GM23338 (cell line): Measurements from ENCODE around the gene TPO. TPM values are rescaled to one million over a fixed set of nuclear protein-coding genes. Genes with fewer than 3 reads are reported as not detected.

Experiments used
- CREB1 ChIP-seq: fragments of 250-450 bp; sonication (Bioruptor Pico); IDR thresholded peaks from 2 replicates; pipeline ENCODE4 v1.5.0; 2020; ENCODE audit warnings: low read depth, mild to moderate bottlenecking, moderate library complexity
- ETS1 ChIP-seq: IDR thresholded peaks from 2 replicates; pipeline ENCODE4 v1.6.1; 2016; ENCODE audit warnings: antibody characterized with exemption
- EZH2phosphoT487 ChIP-seq: fragments of 200-600 bp; sonication (generic); IDR thresholded peaks from one replicate; pipeline ENCODE4 v1.8.1; 2018; ENCODE audit warnings: antibody characterized with exemption; ENCODE audit not compliant: unreplicated experiment
- POLR2AphosphoS5 ChIP-seq: IDR thresholded peaks from 2 replicates; pipeline ENCODE4 v1.6.1; 2016; ENCODE audit warnings: antibody characterized with exemption, low read depth
- ZNF114 ChIP-seq: fragments of 250-450 bp; sonication (Bioruptor Pico); IDR thresholded peaks from 2 replicates; pipeline ENCODE4 v1.5.0; 2020; ENCODE audit warnings: mild to moderate bottlenecking, moderate library complexity
- polyA plus RNA-seq: library from polyadenylated mRNA; unstranded; fragments of >200 nt; fragmentation: Nextera tagmentation; extraction: Ambion mirVana; gene quantifications from 2 replicates; pipeline ENCODE4 v1.2.1, GENCODE V29; 2016
- total RNA-seq: library from RNA; depleted of rRNA; stranded (reverse); fragments of >200 nt; shearing (Covaris generic); gene quantifications from 2 replicates; pipeline ENCODE4 v1.2.3, GENCODE V29; 2014
- TF ChIP-seq, protein P1 (sequence below): fragments of 250-450 bp; sonication (Bioruptor Pico); IDR thresholded peaks from 2 replicates; pipeline ENCODE4 v1.5.0; 2020; ENCODE audit warnings: mild to moderate bottlenecking, moderate library complexity
- TF ChIP-seq, protein P2 (sequence below): IDR thresholded peaks from one replicate; pipeline ENCODE4 v1.6.1; 2018; ENCODE audit warnings: antibody characterized with exemption; ENCODE audit not compliant: unreplicated experiment

TPO gene
- total and polyA plus RNA-seq, 2 experiments from 2014 or later: 0.74 TPM; not detected in 1

- TF ChIP-seq, protein P1, sequence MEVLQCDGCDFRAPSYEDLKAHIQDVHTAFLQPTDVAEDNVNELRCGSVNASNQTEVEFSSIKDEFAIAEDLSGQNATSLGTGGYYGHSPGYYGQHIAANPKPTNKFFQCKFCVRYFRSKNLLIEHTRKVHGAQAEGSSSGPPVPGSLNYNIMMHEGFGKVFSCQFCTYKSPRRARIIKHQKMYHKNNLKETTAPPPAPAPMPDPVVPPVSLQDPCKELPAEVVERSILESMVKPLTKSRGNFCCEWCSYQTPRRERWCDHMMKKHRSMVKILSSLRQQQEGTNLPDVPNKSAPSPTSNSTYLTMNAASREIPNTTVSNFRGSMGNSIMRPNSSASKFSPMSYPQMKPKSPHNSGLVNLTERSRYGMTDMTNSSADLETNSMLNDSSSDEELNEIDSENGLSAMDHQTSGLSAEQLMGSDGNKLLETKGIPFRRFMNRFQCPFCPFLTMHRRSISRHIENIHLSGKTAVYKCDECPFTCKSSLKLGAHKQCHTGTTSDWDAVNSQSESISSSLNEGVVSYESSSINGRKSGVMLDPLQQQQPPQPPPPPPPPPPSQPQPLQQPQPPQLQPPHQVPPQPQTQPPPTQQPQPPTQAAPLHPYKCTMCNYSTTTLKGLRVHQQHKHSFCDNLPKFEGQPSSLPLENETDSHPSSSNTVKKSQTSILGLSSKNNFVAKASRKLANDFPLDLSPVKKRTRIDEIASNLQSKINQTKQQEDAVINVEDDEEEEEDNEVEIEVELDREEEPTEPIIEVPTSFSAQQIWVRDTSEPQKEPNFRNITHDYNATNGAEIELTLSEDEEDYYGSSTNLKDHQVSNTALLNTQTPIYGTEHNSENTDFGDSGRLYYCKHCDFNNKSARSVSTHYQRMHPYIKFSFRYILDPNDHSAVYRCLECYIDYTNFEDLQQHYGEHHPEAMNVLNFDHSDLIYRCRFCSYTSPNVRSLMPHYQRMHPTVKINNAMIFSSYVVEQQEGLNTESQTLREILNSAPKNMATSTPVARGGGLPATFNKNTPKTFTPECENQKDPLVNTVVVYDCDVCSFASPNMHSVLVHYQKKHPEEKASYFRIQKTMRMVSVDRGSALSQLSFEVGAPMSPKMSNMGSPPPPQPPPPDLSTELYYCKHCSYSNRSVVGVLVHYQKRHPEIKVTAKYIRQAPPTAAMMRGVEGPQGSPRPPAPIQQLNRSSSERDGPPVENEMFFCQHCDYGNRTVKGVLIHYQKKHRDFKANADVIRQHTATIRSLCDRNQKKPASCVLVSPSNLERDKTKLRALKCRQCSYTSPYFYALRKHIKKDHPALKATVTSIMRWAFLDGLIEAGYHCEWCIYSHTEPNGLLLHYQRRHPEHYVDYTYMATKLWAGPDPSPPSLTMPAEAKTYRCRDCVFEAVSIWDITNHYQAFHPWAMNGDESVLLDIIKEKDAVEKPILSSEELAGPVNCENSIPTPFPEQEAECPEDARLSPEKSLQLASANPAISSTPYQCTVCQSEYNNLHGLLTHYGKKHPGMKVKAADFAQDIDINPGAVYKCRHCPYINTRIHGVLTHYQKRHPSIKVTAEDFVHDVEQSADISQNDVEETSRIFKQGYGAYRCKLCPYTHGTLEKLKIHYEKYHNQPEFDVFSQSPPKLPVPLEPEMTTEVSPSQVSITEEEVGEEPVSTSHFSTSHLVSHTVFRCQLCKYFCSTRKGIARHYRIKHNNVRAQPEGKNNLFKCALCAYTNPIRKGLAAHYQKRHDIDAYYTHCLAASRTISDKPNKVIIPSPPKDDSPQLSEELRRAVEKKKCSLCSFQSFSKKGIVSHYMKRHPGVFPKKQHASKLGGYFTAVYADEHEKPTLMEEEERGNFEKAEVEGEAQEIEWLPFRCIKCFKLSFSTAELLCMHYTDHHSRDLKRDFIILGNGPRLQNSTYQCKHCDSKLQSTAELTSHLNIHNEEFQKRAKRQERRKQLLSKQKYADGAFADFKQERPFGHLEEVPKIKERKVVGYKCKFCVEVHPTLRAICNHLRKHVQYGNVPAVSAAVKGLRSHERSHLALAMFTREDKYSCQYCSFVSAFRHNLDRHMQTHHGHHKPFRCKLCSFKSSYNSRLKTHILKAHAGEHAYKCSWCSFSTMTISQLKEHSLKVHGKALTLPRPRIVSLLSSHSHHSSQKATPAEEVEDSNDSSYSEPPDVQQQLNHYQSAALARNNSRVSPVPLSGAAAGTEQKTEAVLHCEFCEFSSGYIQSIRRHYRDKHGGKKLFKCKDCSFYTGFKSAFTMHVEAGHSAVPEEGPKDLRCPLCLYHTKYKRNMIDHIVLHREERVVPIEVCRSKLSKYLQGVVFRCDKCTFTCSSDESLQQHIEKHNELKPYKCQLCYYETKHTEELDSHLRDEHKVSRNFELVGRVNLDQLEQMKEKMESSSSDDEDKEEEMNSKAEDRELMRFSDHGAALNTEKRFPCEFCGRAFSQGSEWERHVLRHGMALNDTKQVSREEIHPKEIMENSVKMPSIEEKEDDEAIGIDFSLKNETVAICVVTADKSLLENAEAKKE (CRISPR knock-in tag): no peak
- TF ChIP-seq ZNF114 (CRISPR knock-in tag): no peak
- no peak for TF ChIP-seq ETS1
- TF ChIP-seq CREB1 (CRISPR knock-in tag): no peak
- TF ChIP-seq, protein P2, sequence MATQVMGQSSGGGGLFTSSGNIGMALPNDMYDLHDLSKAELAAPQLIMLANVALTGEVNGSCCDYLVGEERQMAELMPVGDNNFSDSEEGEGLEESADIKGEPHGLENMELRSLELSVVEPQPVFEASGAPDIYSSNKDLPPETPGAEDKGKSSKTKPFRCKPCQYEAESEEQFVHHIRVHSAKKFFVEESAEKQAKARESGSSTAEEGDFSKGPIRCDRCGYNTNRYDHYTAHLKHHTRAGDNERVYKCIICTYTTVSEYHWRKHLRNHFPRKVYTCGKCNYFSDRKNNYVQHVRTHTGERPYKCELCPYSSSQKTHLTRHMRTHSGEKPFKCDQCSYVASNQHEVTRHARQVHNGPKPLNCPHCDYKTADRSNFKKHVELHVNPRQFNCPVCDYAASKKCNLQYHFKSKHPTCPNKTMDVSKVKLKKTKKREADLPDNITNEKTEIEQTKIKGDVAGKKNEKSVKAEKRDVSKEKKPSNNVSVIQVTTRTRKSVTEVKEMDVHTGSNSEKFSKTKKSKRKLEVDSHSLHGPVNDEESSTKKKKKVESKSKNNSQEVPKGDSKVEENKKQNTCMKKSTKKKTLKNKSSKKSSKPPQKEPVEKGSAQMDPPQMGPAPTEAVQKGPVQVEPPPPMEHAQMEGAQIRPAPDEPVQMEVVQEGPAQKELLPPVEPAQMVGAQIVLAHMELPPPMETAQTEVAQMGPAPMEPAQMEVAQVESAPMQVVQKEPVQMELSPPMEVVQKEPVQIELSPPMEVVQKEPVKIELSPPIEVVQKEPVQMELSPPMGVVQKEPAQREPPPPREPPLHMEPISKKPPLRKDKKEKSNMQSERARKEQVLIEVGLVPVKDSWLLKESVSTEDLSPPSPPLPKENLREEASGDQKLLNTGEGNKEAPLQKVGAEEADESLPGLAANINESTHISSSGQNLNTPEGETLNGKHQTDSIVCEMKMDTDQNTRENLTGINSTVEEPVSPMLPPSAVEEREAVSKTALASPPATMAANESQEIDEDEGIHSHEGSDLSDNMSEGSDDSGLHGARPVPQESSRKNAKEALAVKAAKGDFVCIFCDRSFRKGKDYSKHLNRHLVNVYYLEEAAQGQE: no peak
- no peak for TF ChIP-seq POLR2AphosphoS5
- TF ChIP-seq EZH2phosphoT487: no peak
Observed at GRCh38 chr2:1569879-1570450, 156.7 kb downstream of the TPO start (continued).
